CD4-positive, alpha-beta T cell treated with Interleukin-12 subunit alpha and Interleukin-12 subunit beta, for 1 hour (primary cell): ENCODE results near the gene FAM107B.

Source experiments
- DNase-seq: peaks from one replicate; pipeline ENCODE4 v3.0.0-alpha.2; 2020

Gene FAM107B

GRCh38 chr10:14527134-14527844 lies 247.4 kb downstream of the FAM107B start:
- DNase-seq = no peak

- no peak for DNase-seq
Measured at GRCh38 chr10:14526326-14526725, 248.4 kb downstream of the FAM107B start.

GRCh38 chr10:14524691-14525324 lies 249.9 kb downstream of the FAM107B start:
- DNase-seq = no peak

GRCh38 chr10:14523286-14523685 lies 251.4 kb downstream of the FAM107B start:
- DNase-seq = no peak

- no peak for DNase-seq
Measured at GRCh38 chr10:14519785-14520184, 254.9 kb downstream of the FAM107B start.

- DNase-seq = no peak
Measured at GRCh38 chr10:14518149-14518548, 256.5 kb downstream of the FAM107B start.

GRCh38 chr10:14513123-14513522 lies 261.6 kb downstream of the FAM107B start:
- no peak for DNase-seq

- no peak for DNase-seq
Measured at GRCh38 chr10:14510346-14510745, 264.4 kb downstream of the FAM107B start.

GRCh38 chr10:14508725-14509124 lies 266.0 kb downstream of the FAM107B start:
- no peak for DNase-seq

GRCh38 chr10:14507781-14508180 lies 266.9 kb downstream of the FAM107B start:
- no peak for DNase-seq

- DNase-seq = peak; percentile 75
Measured at GRCh38 chr10:14507176-14507575, 267.5 kb downstream of the FAM107B start.

- no peak for DNase-seq
Measured at GRCh38 chr10:14502431-14502830, 272.3 kb downstream of the FAM107B start.

- DNase-seq = no peak
Measured at GRCh38 chr10:14500172-14500765, 274.4 kb downstream of the FAM107B start.

- no peak for DNase-seq
Measured at GRCh38 chr10:14499601-14499904, 275.1 kb downstream of the FAM107B start.

GRCh38 chr10:14498326-14498725 lies 276.4 kb downstream of the FAM107B start:
- DNase-seq = no peak

- no peak for DNase-seq
Measured at GRCh38 chr10:14491811-14492210, 282.9 kb downstream of the FAM107B start.

GRCh38 chr10:14489522-14490177 lies 285.0 kb downstream of the FAM107B start:
- DNase-seq = no peak

GRCh38 chr10:14487488-14487883 lies 287.2 kb downstream of the FAM107B start:
- no peak for DNase-seq

- no peak for DNase-seq
Measured at GRCh38 chr10:14486777-14487487, 287.8 kb downstream of the FAM107B start.

- no peak for DNase-seq
Measured at GRCh38 chr10:14485986-14486385, 288.7 kb downstream of the FAM107B start.

- DNase-seq = no peak
Measured at GRCh38 chr10:14483417-14483816, 291.3 kb downstream of the FAM107B start.

- no peak for DNase-seq
Measured at GRCh38 chr10:14481752-14482151, 292.9 kb downstream of the FAM107B start.

GRCh38 chr10:14481014-14481413 lies 293.7 kb downstream of the FAM107B start:
- no peak for DNase-seq
